K562 (cell line): Measurements from ENCODE around the gene RPL22. TPM values are rescaled to one million over a fixed set of nuclear protein-coding genes. Genes with fewer than 3 reads are reported as not detected.
A peak's percentile ranks its signal among the peaks of the same experiment; 100 is the strongest.

ENCODE experiments used
- ARID1B ChIP-seq: fragments of 450-650 bp; IDR thresholded peaks from 2 replicates; pipeline ENCODE4 v1.6.1; 2016; ENCODE audit warnings: antibody characterized with exemption, mild to moderate bottlenecking, inconsistent platforms
- BRF1 ChIP-seq: IDR thresholded peaks from 3 replicates; pipeline ENCODE4 v1.6.1; 2011; ENCODE audit warnings: borderline replicate concordance, mild to moderate bottlenecking; ENCODE audit not compliant: insufficient read length; ENCODE audit errors: extremely low read depth
- CREM ChIP-seq: IDR thresholded peaks from 2 replicates; pipeline ENCODE4 v1.6.1; 2014; ENCODE audit warnings: antibody characterized with exemption, low read depth
- HSF4 ChIP-seq: fragments of 250-450 bp; sonication (Bioruptor Pico); IDR thresholded peaks from 2 replicates; pipeline ENCODE4 v2.1.2; 2022; ENCODE audit warnings: mild to moderate bottlenecking, moderate library complexity, borderline replicate concordance
- MECOM ChIP-seq: fragments of 250-450 bp; sonication (Bioruptor Pico); IDR thresholded peaks from 2 replicates; pipeline ENCODE4 v1.8.0; 2022; ENCODE audit warnings: inconsistent platforms
- NR2C1 ChIP-seq, 2 experiments: fragments of 450-650 bp; IDR thresholded peaks; 2 replicates each; pipeline ENCODE4 v1.6.1; 2017; ENCODE audit warnings: mild to moderate bottlenecking in 2 of 2, antibody characterized with exemption in 1 of 2, inconsistent platforms in 1 of 2, missing compliant biosample characterization in 1 of 2, missing genetic modification characterization in 1 of 2
- POLR2A ChIP-seq: fragments of 450-650 bp; conservative IDR thresholded peaks from 2 replicates; pipeline ENCODE4 v1.6.1; 2016
- POLR2AphosphoS5 ChIP-seq: IDR thresholded peaks from 2 replicates; pipeline ENCODE4 v1.6.1; 2011; ENCODE audit warnings: mild to moderate bottlenecking, low read depth, low read length, moderate library complexity; ENCODE audit not compliant: control insufficient read depth, insufficient read depth
- REST ChIP-seq, 2 experiments: fragments of 450-650 bp; formaldehyde crosslinking in 1 of 2; IDR thresholded peaks; 2 replicates each; pipeline versions ENCODE4 v1.4.0 to v1.6.1; 2014 to 2020; ENCODE audit warnings: mild to moderate bottlenecking in 2 of 2, borderline replicate concordance in 1 of 2, low read depth in 1 of 2
- SMC3 ChIP-seq: conservative IDR thresholded peaks from 2 replicates; pipeline ENCODE4 v1.6.1; 2011; ENCODE audit warnings: low read depth, low read length, improper control_type of control experiment; ENCODE audit not compliant: insufficient read depth
- SNAPC5 ChIP-seq: fragments of 250-450 bp; sonication (Bioruptor Pico); IDR thresholded peaks from 2 replicates; pipeline ENCODE4 v1.8.0; 2021; ENCODE audit warnings: moderate library complexity, mild to moderate bottlenecking, inconsistent platforms
- TBL1XR1 ChIP-seq, 2 experiments: IDR thresholded peaks; 2 replicates each; pipeline ENCODE4 v1.6.1; 2012; ENCODE audit warnings: improper control_type of control experiment in 2 of 2, low read length in 2 of 2, mild to moderate bottlenecking in 1 of 2
- TEAD4 ChIP-seq, 2 experiments: sonication (generic) in 1 of 2; formaldehyde crosslinking in 1 of 2; IDR thresholded peaks; 2 replicates each; pipeline versions ENCODE4 v1.6.1 to v1.8.0; 2012 to 2022; ENCODE audit warnings: borderline replicate concordance in 1 of 2, inconsistent platforms in 1 of 2, low read length in 1 of 2, mild to moderate bottlenecking in 1 of 2, missing genetic modification reagents in 1 of 2
- YY1 ChIP-seq, 3 experiments: IDR thresholded peaks; 2 replicates each; pipeline ENCODE4 v1.6.1; 2011; ENCODE audit warnings: low read length in 2 of 3, mild to moderate bottlenecking in 2 of 3, moderate library complexity in 2 of 3, borderline replicate concordance in 1 of 3, control low read depth in 1 of 3, low read depth in 1 of 3; ENCODE audit not compliant: insufficient read depth in 3 of 3, insufficient replicate concordance in 2 of 3, control insufficient read depth in 1 of 3, insufficient read length in 1 of 3; ENCODE audit errors: extremely low read depth in 1 of 3
- ZNF316 ChIP-seq: fragments of 450-650 bp; IDR thresholded peaks from 2 replicates; pipeline ENCODE4 v1.6.1; 2016
- polyA plus RNA-seq, 8 experiments: library from polyadenylated mRNA; depleted of rRNA in 4 of 8; stranded (reverse) in 5 of 8; unstranded in 3 of 8; fragments of >200 nt; fragmentation: Nextera tagmentation in 2 of 8; fragmentation: Illumina TruSeq in 1 of 8; extraction: Ambion mirVana in 2 of 8; extraction: Trizol in 1 of 8; gene quantifications; 2 replicates each; pipeline versions ENCODE4 v1.2.1 to v1.2.3, GENCODE V29; 2011 to 2014; ENCODE audit warnings: inconsistent platforms in 1 of 8, missing spikeins in 1 of 8
- total RNA-seq, 7 experiments: library from RNA; depleted of rRNA in 6 of 7; stranded (reverse); fragments of >200 nt in 6 of 7; fragmentation: Illumina TruSeq in 2 of 7; extraction: Trizol in 2 of 7; gene quantifications; 2 replicates each; pipeline versions ENCODE4 v1.2.1 to v1.2.3, GENCODE V29; 2011 to 2021; ENCODE audit warnings: low replicate concordance in 1 of 7

Gene RPL22
- total and polyA plus RNA-seq, 9 of the 15 experiments (the other 6 are each of a cell fraction or from before 2014, with no cell fraction given): 467 to 1,165 (median 607) TPM

DNA sequence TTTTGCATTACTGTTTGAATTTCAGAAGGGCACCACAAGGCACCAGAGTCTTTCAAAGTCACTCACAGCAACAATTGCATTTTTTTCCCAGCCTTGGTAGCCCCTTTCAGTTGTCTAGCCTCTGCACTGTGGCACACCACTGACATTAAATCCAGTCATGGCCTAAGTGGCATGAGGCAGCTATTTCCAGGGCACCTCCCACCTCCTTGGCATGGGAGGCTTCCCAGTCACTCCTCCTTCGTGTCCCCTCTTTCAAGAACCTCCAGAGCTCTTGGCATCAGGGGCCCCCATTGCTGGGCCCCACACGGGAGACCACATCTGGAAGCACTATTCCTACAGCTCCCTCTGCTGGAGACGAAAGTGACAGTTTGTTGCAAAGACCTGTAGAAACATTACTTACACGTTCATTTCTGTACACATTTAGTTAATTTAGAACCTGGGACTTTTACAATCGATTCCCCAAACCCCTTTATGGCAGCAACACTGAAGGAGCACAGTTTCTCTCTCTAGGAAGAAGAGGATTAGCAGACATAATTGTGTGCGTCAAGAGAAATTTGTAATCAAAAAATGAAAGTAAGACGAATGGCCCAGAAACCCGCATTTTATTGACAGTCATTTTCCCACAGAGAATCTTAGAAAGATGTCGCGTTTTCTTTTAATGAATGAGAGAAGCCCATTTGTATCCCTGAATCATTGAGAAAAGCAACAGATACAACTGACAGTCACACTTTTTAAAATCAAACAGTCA, 13.6 kb downstream of the RPL22 start (continued):
- TF ChIP-seq SMC3 (0 out of 2 replicates have a peak, but pooled peaks have one; percentile 25), MECOM (CRISPR knock-in tag) (no peak), ARID1B (no peak), POLR2AphosphoS5 (peak; percentile 43; the same call in 1 of the 2 replicates), REST (IDR thresholded peaks at IDR 0.05; ENCODE audit: borderline replicate concordance) (peak; percentile 61; the same call in 1 of the 2 replicates), REST (CRISPR knock-in tag; IDR thresholded peaks at IDR 0.05; ENCODE audit: low read depth) (no peak), TBL1XR1 (IDR thresholded peaks at IDR 0.05; ENCODE audit: low read length in 2 of 2) (no peak), POLR2A (peak; percentile 76), NR2C1 (IDR thresholded peaks at IDR 0.05) (0 out of 2 replicates have a peak, but pooled peaks have one; percentile 13), NR2C1 (tag; IDR thresholded peaks at IDR 0.05) (no peak), TEAD4 (IDR thresholded peaks at IDR 0.05; ENCODE audit: low read length) (peak; percentile 23; the same call in 1 of the 2 replicates), TEAD4 (CRISPR knock-in tag; IDR thresholded peaks at IDR 0.05; ENCODE audit: borderline replicate concordance) (no peak), YY1 (IDR thresholded peaks at IDR 0.05; ENCODE audit: borderline replicate concordance in 1 of 3, control insufficient read depth in 1 of 3, extremely low read depth in 1 of 3, insufficient read depth in 3 of 3, insufficient read length in 1 of 3, insufficient replicate concordance in 2 of 3, low read depth in 1 of 3, low read length in 2 of 3) (peak in 1 of 3 experiments; percentile 38), SNAPC5 (CRISPR knock-in tag) (no peak), HSF4 (CRISPR knock-in tag) (no peak), CREM (no peak), ZNF316 (no peak), BRF1 (no peak)
